GM23338 (cell line): ENCODE data around the gene APOOL. TPM values are rescaled to one million over a fixed set of nuclear protein-coding genes. Genes with fewer than 3 reads are reported as not detected.

Source experiments
- ATAC-seq: fragments of 200-7000 bp; cut with Tn5 transposase; 3 replicates; pipeline ENCODE4 v1.9.1; 2020
- DNase-seq: peaks from one replicate; pipeline ENCODE4 v3.0.0-alpha.2; 2015; ENCODE audit warnings: low spot score
- H2AFZ ChIP-seq: fragments of 200-600 bp; sonication (generic); 2 replicates; pipeline ENCODE4 v1.8.0; 2016; ENCODE audit warnings: antibody characterized with exemption, mild to moderate bottlenecking, moderate library complexity
- H3F3A ChIP-seq: fragments of 200-600 bp; sonication (generic); replicated peaks from 2 replicates; pipeline ENCODE4 v1.8.0; 2017; ENCODE audit warnings: antibody characterized with exemption, mixed run types, low read depth
- H3K27ac ChIP-seq: fragments of 200-600 bp; sonication (generic); 2 replicates; pipeline ENCODE4 v1.6.1; 2016; ENCODE audit warnings: low read depth
- H3K27me3 ChIP-seq: fragments of 200-600 bp; sonication (generic); 2 replicates; pipeline ENCODE4 v1.8.0; 2016; ENCODE audit warnings: mild to moderate bottlenecking, mixed run types, moderate library complexity; ENCODE audit not compliant: insufficient read depth
- H3K36me3 ChIP-seq: fragments of 200-600 bp; sonication (generic); 2 replicates; pipeline ENCODE4 v1.8.0; 2016; ENCODE audit warnings: mild to moderate bottlenecking; ENCODE audit not compliant: insufficient read depth
- H3K4me1 ChIP-seq: fragments of 200-600 bp; sonication (generic); 2 replicates; pipeline ENCODE4 v1.8.0; 2016; ENCODE audit warnings: mild to moderate bottlenecking, moderate library complexity; ENCODE audit not compliant: insufficient read depth
- H3K4me2 ChIP-seq: fragments of 200-600 bp; sonication (generic); 2 replicates; pipeline ENCODE4 v1.7.1; 2017; ENCODE audit warnings: mixed run types
- H3K4me3 ChIP-seq: fragments of 200-600 bp; sonication (generic); 2 replicates; pipeline ENCODE4 v1.6.1; 2016; ENCODE audit warnings: mixed run types
- H3K79me2 ChIP-seq: fragments of 200-600 bp; sonication (generic); replicated peaks from 2 replicates; pipeline ENCODE4 v1.8.0; 2017; ENCODE audit warnings: mild to moderate bottlenecking; ENCODE audit not compliant: insufficient read depth
- H3K9me2 ChIP-seq: fragments of 200-600 bp; sonication (generic); 2 replicates; pipeline ENCODE4 v1.8.0; 2017; ENCODE audit not compliant: insufficient read depth
- H4K20me1 ChIP-seq: fragments of 200-600 bp; sonication (generic); replicated peaks from 2 replicates; pipeline ENCODE4 v1.8.0; 2017; ENCODE audit warnings: mild to moderate bottlenecking; ENCODE audit not compliant: insufficient read depth
- H3K27ac Mint-ChIP-seq: 2 replicates; pipeline ENCODE4 v1.8.0; 2020; ENCODE audit warnings: inconsistent platforms, mild to moderate bottlenecking, moderate library complexity, mixed read lengths
- H3K27me3 Mint-ChIP-seq: 3 replicates; pipeline ENCODE4 v1.8.0; 2022; ENCODE audit warnings: low read depth, mild to moderate bottlenecking, moderate library complexity, mixed read lengths, inconsistent platforms; ENCODE audit not compliant: insufficient read depth, poor library complexity
- H3K36me3 Mint-ChIP-seq: 3 replicates; pipeline ENCODE4 v1.8.0; 2021; ENCODE audit warnings: low read depth, mild to moderate bottlenecking, inconsistent platforms, moderate library complexity, mixed read lengths
- H3K4me1 Mint-ChIP-seq: 3 replicates; pipeline ENCODE4 v1.8.0; 2020; ENCODE audit warnings: mild to moderate bottlenecking, inconsistent platforms, mixed read lengths
- H3K4me3 Mint-ChIP-seq: 3 replicates; pipeline ENCODE4 v1.8.0; 2021; ENCODE audit warnings: moderate library complexity, mild to moderate bottlenecking, inconsistent platforms, mixed read lengths
- H3K9me3 Mint-ChIP-seq: 3 replicates; pipeline ENCODE4 v1.8.0; 2020; ENCODE audit warnings: moderate library complexity, mild to moderate bottlenecking, inconsistent platforms, mixed read lengths
- CREB1 ChIP-seq: fragments of 250-450 bp; sonication (Bioruptor Pico); IDR thresholded peaks from 2 replicates; pipeline ENCODE4 v1.5.0; 2020; ENCODE audit warnings: low read depth, mild to moderate bottlenecking, moderate library complexity
- CTCF ChIP-seq, 2 experiments: fragments of 200-600 bp in 1 of 2; sonication (generic) in 1 of 2; conservative IDR thresholded peaks; 2 replicates each; pipeline versions ENCODE4 v1.5.1 to v1.6.1; 2016 to 2017; ENCODE audit warnings: antibody characterized with exemption in 2 of 2, low read depth in 2 of 2, mild to moderate bottlenecking in 2 of 2, moderate library complexity in 1 of 2
- EZH2 ChIP-seq: fragments of 200-600 bp; sonication (generic); IDR thresholded peaks from one replicate; pipeline ENCODE4 v1.8.0; 2017; ENCODE audit warnings: antibody characterized with exemption, mild to moderate bottlenecking, low read depth; ENCODE audit not compliant: unreplicated experiment
- EZH2phosphoT487 ChIP-seq: fragments of 200-600 bp; sonication (generic); IDR thresholded peaks from one replicate; pipeline ENCODE4 v1.8.1; 2018; ENCODE audit warnings: antibody characterized with exemption; ENCODE audit not compliant: unreplicated experiment
- JUNB ChIP-seq: IDR thresholded peaks from one replicate; pipeline ENCODE4 v1.6.1; 2016; ENCODE audit warnings: antibody characterized with exemption; ENCODE audit not compliant: unreplicated experiment
- NANOG ChIP-seq: IDR thresholded peaks from 2 replicates; pipeline ENCODE4 v1.6.1; 2016; ENCODE audit warnings: antibody characterized with exemption, borderline replicate concordance
- POLR2AphosphoS5 ChIP-seq: IDR thresholded peaks from 2 replicates; pipeline ENCODE4 v1.6.1; 2016; ENCODE audit warnings: antibody characterized with exemption, low read depth
- STAT1 ChIP-seq: IDR thresholded peaks from one replicate; pipeline ENCODE4 v1.6.1; 2016; ENCODE audit warnings: antibody characterized with exemption; ENCODE audit not compliant: unreplicated experiment
- ZNF114 ChIP-seq: fragments of 250-450 bp; sonication (Bioruptor Pico); IDR thresholded peaks from 2 replicates; pipeline ENCODE4 v1.5.0; 2020; ENCODE audit warnings: mild to moderate bottlenecking, moderate library complexity
- ZNF331 ChIP-seq: fragments of 250-450 bp; sonication (Bioruptor Pico); IDR thresholded peaks from 2 replicates; pipeline ENCODE4 v1.5.0; 2020; ENCODE audit warnings: low read depth, mild to moderate bottlenecking, moderate library complexity
- ZNF462 ChIP-seq: fragments of 250-450 bp; sonication (Bioruptor Pico); IDR thresholded peaks from 2 replicates; pipeline ENCODE4 v1.5.0; 2020; ENCODE audit warnings: mild to moderate bottlenecking, moderate library complexity
- polyA plus RNA-seq: library from polyadenylated mRNA; unstranded; fragments of >200 nt; fragmentation: Nextera tagmentation; extraction: Ambion mirVana; gene quantifications from 2 replicates; pipeline ENCODE4 v1.2.1, GENCODE V29; 2016
- total RNA-seq: library from RNA; depleted of rRNA; stranded (reverse); fragments of >200 nt; shearing (Covaris generic); gene quantifications from 2 replicates; pipeline ENCODE4 v1.2.3, GENCODE V29; 2014
- TF ChIP-seq, protein P1 (sequence below): IDR thresholded peaks from 2 replicates; pipeline ENCODE4 v1.6.1; 2016; ENCODE audit warnings: antibody characterized with exemption
- TF ChIP-seq, protein P2 (sequence below): IDR thresholded peaks from one replicate; pipeline ENCODE4 v1.6.1; 2018; ENCODE audit warnings: antibody characterized with exemption; ENCODE audit not compliant: unreplicated experiment

Gene APOOL
- total and polyA plus RNA-seq, 2 experiments from 2014 or later, result 10.4 to 11.0 TPM

DNA sequence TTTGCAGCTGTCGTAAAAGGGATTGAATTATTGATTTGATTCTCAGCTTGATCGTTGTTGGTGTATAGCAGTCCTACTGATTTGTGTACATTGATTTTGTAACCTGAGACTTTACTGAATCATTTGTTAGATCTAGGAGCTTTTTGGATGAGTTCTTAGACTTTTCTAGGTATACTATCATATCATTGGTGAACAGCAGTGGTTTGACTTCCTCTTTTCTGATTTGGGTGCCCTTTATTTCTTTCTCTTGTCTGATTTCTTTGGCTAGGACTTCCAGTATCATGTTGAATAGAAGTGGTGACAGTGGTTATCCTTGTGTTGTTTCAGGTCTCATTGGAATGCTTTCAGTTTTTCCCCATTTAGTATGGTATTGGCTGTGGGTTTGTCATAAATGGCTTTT lies 8.4 kb downstream of the APOOL start:
- no peaks in the 10 kb centered on the region for H4K20me1 ChIP-seq
- no peak for TF ChIP-seq ZNF114 (CRISPR knock-in tag)
- TF ChIP-seq, protein P1, sequence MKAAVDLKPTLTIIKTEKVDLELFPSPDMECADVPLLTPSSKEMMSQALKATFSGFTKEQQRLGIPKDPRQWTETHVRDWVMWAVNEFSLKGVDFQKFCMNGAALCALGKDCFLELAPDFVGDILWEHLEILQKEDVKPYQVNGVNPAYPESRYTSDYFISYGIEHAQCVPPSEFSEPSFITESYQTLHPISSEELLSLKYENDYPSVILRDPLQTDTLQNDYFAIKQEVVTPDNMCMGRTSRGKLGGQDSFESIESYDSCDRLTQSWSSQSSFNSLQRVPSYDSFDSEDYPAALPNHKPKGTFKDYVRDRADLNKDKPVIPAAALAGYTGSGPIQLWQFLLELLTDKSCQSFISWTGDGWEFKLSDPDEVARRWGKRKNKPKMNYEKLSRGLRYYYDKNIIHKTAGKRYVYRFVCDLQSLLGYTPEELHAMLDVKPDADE, result no peak
- TF ChIP-seq CTCF (conservative IDR thresholded peaks at IDR 0.05; ENCODE audit: low read depth in 2 of 2), result no peak
- TF ChIP-seq ZNF462 (CRISPR knock-in tag), result no peak
- TF ChIP-seq NANOG, result no peak
- TF ChIP-seq EZH2phosphoT487, result no peak
- TF ChIP-seq CREB1 (CRISPR knock-in tag), result no peak
- TF ChIP-seq ZNF331 (CRISPR knock-in tag), result no peak
- TF ChIP-seq, protein P2, sequence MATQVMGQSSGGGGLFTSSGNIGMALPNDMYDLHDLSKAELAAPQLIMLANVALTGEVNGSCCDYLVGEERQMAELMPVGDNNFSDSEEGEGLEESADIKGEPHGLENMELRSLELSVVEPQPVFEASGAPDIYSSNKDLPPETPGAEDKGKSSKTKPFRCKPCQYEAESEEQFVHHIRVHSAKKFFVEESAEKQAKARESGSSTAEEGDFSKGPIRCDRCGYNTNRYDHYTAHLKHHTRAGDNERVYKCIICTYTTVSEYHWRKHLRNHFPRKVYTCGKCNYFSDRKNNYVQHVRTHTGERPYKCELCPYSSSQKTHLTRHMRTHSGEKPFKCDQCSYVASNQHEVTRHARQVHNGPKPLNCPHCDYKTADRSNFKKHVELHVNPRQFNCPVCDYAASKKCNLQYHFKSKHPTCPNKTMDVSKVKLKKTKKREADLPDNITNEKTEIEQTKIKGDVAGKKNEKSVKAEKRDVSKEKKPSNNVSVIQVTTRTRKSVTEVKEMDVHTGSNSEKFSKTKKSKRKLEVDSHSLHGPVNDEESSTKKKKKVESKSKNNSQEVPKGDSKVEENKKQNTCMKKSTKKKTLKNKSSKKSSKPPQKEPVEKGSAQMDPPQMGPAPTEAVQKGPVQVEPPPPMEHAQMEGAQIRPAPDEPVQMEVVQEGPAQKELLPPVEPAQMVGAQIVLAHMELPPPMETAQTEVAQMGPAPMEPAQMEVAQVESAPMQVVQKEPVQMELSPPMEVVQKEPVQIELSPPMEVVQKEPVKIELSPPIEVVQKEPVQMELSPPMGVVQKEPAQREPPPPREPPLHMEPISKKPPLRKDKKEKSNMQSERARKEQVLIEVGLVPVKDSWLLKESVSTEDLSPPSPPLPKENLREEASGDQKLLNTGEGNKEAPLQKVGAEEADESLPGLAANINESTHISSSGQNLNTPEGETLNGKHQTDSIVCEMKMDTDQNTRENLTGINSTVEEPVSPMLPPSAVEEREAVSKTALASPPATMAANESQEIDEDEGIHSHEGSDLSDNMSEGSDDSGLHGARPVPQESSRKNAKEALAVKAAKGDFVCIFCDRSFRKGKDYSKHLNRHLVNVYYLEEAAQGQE, result no peak
- TF ChIP-seq POLR2AphosphoS5, result no peak
- no peak for TF ChIP-seq JUNB
- TF ChIP-seq EZH2, result no peak
- TF ChIP-seq STAT1, result no peak
- Mint-ChIP-seq H3K4me3 (no peak overlapping the region), H3K27me3 (no peaks in the 10 kb centered on the region), H3K4me1 (peaks cover 22% of the 10 kb centered on the region), H3K9me3 (no peaks in the 10 kb centered on the region), H3K36me3 (peaks cover 12% of the 10 kb centered on the region; the same call in 1 of the 3 replicates), H3K27ac (no peak overlapping the region)
- H3K27me3 ChIP-seq, result no peaks in the 10 kb centered on the region
- H3K4me2 ChIP-seq, result no peak overlapping the region
- no peak overlapping the region for H2AFZ ChIP-seq
- H3K27ac ChIP-seq, result no peak overlapping the region
- no peaks in the 10 kb centered on the region for H3K4me1 ChIP-seq
- no peak for ATAC-seq
- H3F3A ChIP-seq, result no peaks in the 10 kb centered on the region
- H3K9me2 ChIP-seq, result no peaks in the 10 kb centered on the region
- H3K4me3 ChIP-seq, result no peak overlapping the region
- H3K36me3 ChIP-seq, result no peaks in the 10 kb centered on the region
- peaks cover 79% of the 10 kb centered on the region for H3K79me2 ChIP-seq
- DNase-seq, result no peak
